H1 (cell line): ENCODE results near the gene PIK3C2G. TPM values are rescaled to one million over a fixed set of nuclear protein-coding genes. Genes with fewer than 3 reads are reported as not detected.

Experiments used
- CTCF ChIA-PET: fragments of 300-600 bp; sonication (Branson Sonifier 250); formaldehyde crosslinking; loops from one replicate; lab custom pipeline; 2021; ENCODE audit not compliant: partially characterized antibody; lab: Charles Lee
- POLR2A ChIA-PET: fragments of 300-600 bp; sonication (Branson Sonifier 250); formaldehyde crosslinking; loops from one replicate; lab custom pipeline; 2021; ENCODE audit warnings: inconsistent platforms; ENCODE audit not compliant: partially characterized antibody; lab: Charles Lee
- DNase-seq, 2 experiments: peaks; one replicate each; pipeline versions ENCODE4 v3.0.0 to v3.0.0-alpha.2; 2010 to 2022; ENCODE audit warnings: low spot score in 2 of 2, low read depth in 1 of 2, mixed read lengths in 1 of 2
- FAIRE-seq: peaks from 2 replicates; lab custom pipeline; 2011; peaks lifted over from hg19 to GRCh38; lab: Jason Lieb, UNC
- H2AFZ ChIP-seq: 2 replicates; pipeline ENCODE4 v1.8.1; 2012; ENCODE audit warnings: low read length, inconsistent platforms
- H2AK5ac ChIP-seq: 2 replicates; pipeline ENCODE4 v1.6.1; 2013; ENCODE audit warnings: low read depth, low read length
- H2BK120ac ChIP-seq: replicated peaks from 2 replicates; pipeline ENCODE3; 2013; ENCODE audit warnings: low read depth, low read length, inconsistent platforms
- H2BK12ac ChIP-seq: 2 replicates; pipeline ENCODE4 v1.6.1; 2013; ENCODE audit warnings: low read depth, low read length
- H2BK15ac ChIP-seq: 2 replicates; pipeline ENCODE4 v1.6.1; 2013; ENCODE audit warnings: low read length
- H2BK20ac ChIP-seq: 2 replicates; pipeline ENCODE4 v1.6.1; 2013; ENCODE audit warnings: low read length
- H2BK5ac ChIP-seq: 2 replicates; pipeline ENCODE4 v1.6.1; 2013; ENCODE audit warnings: low read depth, low read length
- H3K14ac ChIP-seq: 2 replicates; pipeline ENCODE4 v1.6.1; 2013; ENCODE audit warnings: inconsistent platforms; ENCODE audit not compliant: insufficient read length
- H3K18ac ChIP-seq: 2 replicates; pipeline ENCODE4 v1.6.1; 2013; ENCODE audit warnings: low read length; ENCODE audit errors: extremely low read depth
- H3K23ac ChIP-seq: 2 replicates; pipeline ENCODE4 v1.6.1; 2013; ENCODE audit warnings: inconsistent platforms; ENCODE audit not compliant: insufficient read length
- H3K23me2 ChIP-seq: 2 replicates; pipeline ENCODE4 v1.6.1; 2013; ENCODE audit warnings: low read depth, low read length
- H3K27ac ChIP-seq: 2 replicates; pipeline ENCODE4 v1.6.1; 2011; ENCODE audit warnings: low read depth, low read length, inconsistent platforms
- H3K27me3 ChIP-seq, 4 experiments: replicated peaks in 1 of 4; 1 replicate in 1 of 4; 2 replicates in 3 of 4; pipeline versions ENCODE4 v1.6.1 to v1.8.1; 2011 to 2013; ENCODE audit warnings: low read length in 3 of 4, mild to moderate bottlenecking in 3 of 4, inconsistent platforms in 2 of 4, mixed read lengths in 2 of 4, moderate library complexity in 1 of 4; ENCODE audit not compliant: control insufficient read depth in 3 of 4, insufficient read depth in 3 of 4; ENCODE audit errors: extremely low read depth in 1 of 4
- H3K36me3 ChIP-seq, 4 experiments: 2 replicates each; pipeline versions ENCODE4 v1.6.1 to v1.8.1; 2011 to 2013; ENCODE audit warnings: mild to moderate bottlenecking in 4 of 4, low read length in 3 of 4, moderate library complexity in 2 of 4, control low read depth in 1 of 4, inconsistent platforms in 1 of 4; ENCODE audit not compliant: insufficient read depth in 4 of 4, control insufficient read depth in 2 of 4
- H3K4ac ChIP-seq: replicated peaks from 2 replicates; pipeline ENCODE3; 2013; ENCODE audit warnings: low read length, low read depth, mixed read lengths, inconsistent platforms; ENCODE audit not compliant: insufficient read length
- H3K4me1 ChIP-seq, 4 experiments: replicated peaks in 1 of 4; 1 replicate in 1 of 4; 2 replicates in 3 of 4; pipeline versions ENCODE4 v1.6.1 to v1.8.1; 2011 to 2013; ENCODE audit warnings: low read length in 3 of 4, inconsistent platforms in 2 of 4, mixed read lengths in 1 of 4; ENCODE audit not compliant: insufficient read depth in 4 of 4, control insufficient read depth in 3 of 4
- H3K4me2 ChIP-seq, 2 experiments: 2 replicates each; pipeline versions ENCODE4 v1.6.1 to v1.8.1; 2011 to 2013; ENCODE audit warnings: low read depth in 2 of 2, low read length in 2 of 2, control low read depth in 1 of 2, inconsistent platforms in 1 of 2, mild to moderate bottlenecking in 1 of 2; ENCODE audit not compliant: insufficient read depth in 1 of 2
- H3K4me3 ChIP-seq, 4 experiments: fragments of 200-600, 300-600 bp in 1 of 4; sonication (generic), shearing (Covaris generic), sonication (Bioruptor Twin) in 1 of 4; 2 replicates each; pipeline versions ENCODE4 v1.5.1 to v1.8.1; 2011 to 2016; ENCODE audit warnings: low read length in 4 of 4, low read depth in 3 of 4, control low read depth in 2 of 4, inconsistent platforms in 2 of 4, mild to moderate bottlenecking in 2 of 4, mixed read lengths in 1 of 4, moderate library complexity in 1 of 4; ENCODE audit not compliant: insufficient read depth in 2 of 4; ENCODE audit errors: extremely low read depth in 1 of 4
- H3K56ac ChIP-seq: replicated peaks from 2 replicates; pipeline ENCODE3; 2013; ENCODE audit warnings: low read depth, mild to moderate bottlenecking, mixed read lengths, low read length, inconsistent platforms; ENCODE audit not compliant: insufficient read length
- H3K79me1 ChIP-seq: 2 replicates; pipeline ENCODE4 v1.6.1; 2013; ENCODE audit warnings: low read depth, low read length, control low read depth
- H3K79me2 ChIP-seq, 2 experiments: 2 replicates each; pipeline versions ENCODE4 v1.6.1 to v1.8.1; 2012 to 2013; ENCODE audit warnings: low read length in 2 of 2, mild to moderate bottlenecking in 2 of 2, inconsistent platforms in 1 of 2; ENCODE audit not compliant: insufficient read depth in 2 of 2, control insufficient read depth in 1 of 2
- H3K9ac ChIP-seq, 4 experiments: replicated peaks in 1 of 4; 1 replicate in 1 of 4; 2 replicates in 3 of 4; pipeline versions ENCODE4 v1.6.1 to v1.8.1; 2011 to 2013; ENCODE audit warnings: low read depth in 3 of 4, low read length in 3 of 4, control low read depth in 2 of 4, mild to moderate bottlenecking in 2 of 4, moderate library complexity in 2 of 4, inconsistent platforms in 1 of 4; ENCODE audit errors: extremely low read depth in 1 of 4
- H3K9me3 ChIP-seq, 2 experiments: 2 replicates each; pipeline versions ENCODE4 v1.6.1 to v1.8.1; 2012 to 2013; ENCODE audit warnings: mild to moderate bottlenecking in 2 of 2, moderate library complexity in 2 of 2, control low read depth in 1 of 2, inconsistent platforms in 1 of 2, low read depth in 1 of 2, low read length in 1 of 2, mixed read lengths in 1 of 2; ENCODE audit not compliant: insufficient read depth in 2 of 2
- H4K20me1 ChIP-seq, 2 experiments: replicated peaks in 1 of 2; 2 replicates each; pipeline versions ENCODE3 to v1.8.1; 2011 to 2013; ENCODE audit warnings: inconsistent platforms in 2 of 2, low read length in 2 of 2, mild to moderate bottlenecking in 1 of 2; ENCODE audit not compliant: insufficient read depth in 2 of 2, control insufficient read depth in 1 of 2
- H4K5ac ChIP-seq: 2 replicates; pipeline ENCODE4 v1.6.1; 2013; ENCODE audit warnings: low read length, low read depth, mixed read lengths, inconsistent platforms; ENCODE audit not compliant: insufficient read length
- H4K8ac ChIP-seq: 2 replicates; pipeline ENCODE4 v1.8.0; 2013; ENCODE audit warnings: mild to moderate bottlenecking, moderate library complexity, low read length, inconsistent platforms; ENCODE audit not compliant: insufficient read depth; ENCODE audit errors: extremely low read depth
- H4K91ac ChIP-seq: replicated peaks from 2 replicates; pipeline ENCODE3; 2013; ENCODE audit warnings: low read length, mixed read lengths, inconsistent platforms; ENCODE audit not compliant: insufficient read length
- CBX8 ChIP-seq: fragments of 300-800, 300-1000 bp; sonication (generic); IDR thresholded peaks from 2 replicates; pipeline ENCODE4 v1.7.1; 2016; ENCODE audit warnings: low read depth, low read length, borderline replicate concordance
- GTF2F1 ChIP-seq: IDR thresholded peaks from 2 replicates; pipeline ENCODE4 v1.6.1; 2012; ENCODE audit warnings: low read depth, low read length, improper control_type of control experiment, borderline replicate concordance
- JUND ChIP-seq: IDR thresholded peaks from 2 replicates; pipeline ENCODE4 v1.6.1; 2011; ENCODE audit warnings: mild to moderate bottlenecking, improper control_type of control experiment, low read length
- POLR2AphosphoS5 ChIP-seq: IDR thresholded peaks from 2 replicates; pipeline ENCODE4 v1.6.1; 2011; ENCODE audit warnings: low read depth, low read length
- SAP30 ChIP-seq: fragments of 300-600 bp; sonication (generic); IDR thresholded peaks from 2 replicates; pipeline ENCODE4 v1.7.1; 2012; ENCODE audit warnings: low read length, moderate library complexity, mild to moderate bottlenecking, inconsistent platforms; ENCODE audit not compliant: insufficient read depth, insufficient replicate concordance
- WGBS, 2 experiments: shearing (Covaris generic) in 1 of 2; methylation state at CpG; one replicate each; pipeline versions ENCODE4 v1.1.6 to v1.1.7; 2013 to 2015; ENCODE audit warnings: low lambda C conversion rate in 2 of 2, mixed read lengths in 2 of 2, inconsistent platforms in 1 of 2, low coverage in 1 of 2, missing lambda C conversion rate in 1 of 2; ENCODE audit not compliant: insufficient replicate concordance in 2 of 2, insufficient coverage in 1 of 2, insufficient read length in 1 of 2; ENCODE audit errors: extremely low coverage in 1 of 2, missing lambda C conversion rate in 1 of 2; 5-methylcytosine and 5-hydroxymethylcytosine counted together
- polyA plus RNA-seq, 7 experiments: library from polyadenylated mRNA; depleted of rRNA in 3 of 7; stranded (reverse) in 5 of 7; unstranded in 2 of 7; fragments of >200 nt in 5 of 7; fragments of 200-250 nt in 2 of 7; gene quantifications; 1 replicate in 5 of 7; 2 replicates in 1 of 7; 4 replicates in 1 of 7; pipeline versions ENCODE4 v1.2.1 to v1.2.3, GENCODE V29; 2011 to 2013; ENCODE audit warnings: missing spikeins in 2 of 7, mixed read lengths in 2 of 7
- total RNA-seq: library from RNA; stranded (reverse); fragmentation: NEBNext Ultra II Directional; extraction: Animal tissue kit (Norgen Biotek cat#: 25700); gene quantifications from 2 replicates; pipeline ENCODE4 v1.2.1, GENCODE V29; 2021

The PIK3C2G gene
- total and polyA plus RNA-seq, 2 of the 8 experiments (the other 6 are each of a cell fraction or from before 2014, with no cell fraction given) = not detected

- no peaks in the 10 kb centered on the region for H3K79me1 ChIP-seq
- no peak overlapping the region for H3K9ac ChIP-seq
- H2BK20ac ChIP-seq = no peak overlapping the region
- no peak overlapping the region for H3K18ac ChIP-seq
- DNase-seq = no peak
- ChIA-PET POLR2A (no interaction called here), CTCF (no interaction called here)
- H2BK15ac ChIP-seq = no peak overlapping the region
- H2BK12ac ChIP-seq = no peak overlapping the region
- 89% methylated on average over 4 of the region's 4 CpGs; no CpG with 5 or more reads in 1 of the 2 experiments for WGBS, 2 experiments
- no peak overlapping the region for H3K27ac ChIP-seq
- no peak overlapping the region for H4K8ac ChIP-seq
- H3K9me3 ChIP-seq = no peaks in the 10 kb centered on the region
- H3K23ac ChIP-seq = no peak overlapping the region
- no peak overlapping the region for H2AK5ac ChIP-seq
- no peak overlapping the region for H2AFZ ChIP-seq
- TF ChIP-seq CBX8 (no peak), POLR2AphosphoS5 (no peak), JUND (no peak), GTF2F1 (no peak), SAP30 (no peak)
- H2BK120ac ChIP-seq = no peak overlapping the region
- H3K56ac ChIP-seq = no peak overlapping the region
- no peaks in the 10 kb centered on the region for H3K27me3 ChIP-seq
- no peak overlapping the region for H2BK5ac ChIP-seq
- no peak overlapping the region for H4K5ac ChIP-seq
- no peak overlapping the region for H3K4me3 ChIP-seq
- H4K20me1 ChIP-seq = no peaks in the 10 kb centered on the region
- no peaks in the 10 kb centered on the region for H3K79me2 ChIP-seq
- no peak overlapping the region for H3K4me2 ChIP-seq
- no peak overlapping the region for H4K91ac ChIP-seq
- H3K4ac ChIP-seq = no peak overlapping the region
- no peaks in the 10 kb centered on the region for H3K4me1 ChIP-seq
- no peaks in the 10 kb centered on the region for H3K23me2 ChIP-seq
- H3K14ac ChIP-seq = no peak overlapping the region
- H3K36me3 ChIP-seq = no peaks in the 10 kb centered on the region
- no peak for FAIRE-seq
Measured at GRCh38 chr12:18389820-18390219, 128.5 kb downstream of the PIK3C2G start.
